Breast epithelium (tissue), 4 donors: ENCODE results near the gene COL6A2. TPM values are rescaled to one million over a fixed set of nuclear protein-coding genes. Genes with fewer than 3 reads are reported as not detected.

Experiments used
- DNase-seq, 2 donors: peaks; one replicate each; pipeline ENCODE4 v3.0.0-alpha.2; 2019; ENCODE audit warnings: low spot score in 2 of 2
- H3K27ac ChIP-seq, 2 donors: fragments of 200-600 bp; sonication (generic) in 1 of 2; one replicate each; pipeline ENCODE4 v1.5.1; 2016 to 2019; ENCODE audit warnings: mild to moderate bottlenecking in 1 of 2
- H3K27me3 ChIP-seq, 2 donors: fragments of 200-600 bp; sonication (generic) in 1 of 2; one replicate each; pipeline versions ENCODE4 v1.5.1 to v1.6.0; 2017 to 2019; ENCODE audit warnings: control low read depth in 1 of 2, mild to moderate bottlenecking in 1 of 2
- H3K36me3 ChIP-seq: fragments of 200-600 bp; one replicate; pipeline ENCODE4 v1.5.1; 2019
- H3K4me1 ChIP-seq, 2 donors: fragments of 200-600 bp; sonication (generic); one replicate each; pipeline ENCODE4 v1.5.1; 2016 to 2019; ENCODE audit warnings: control low read depth in 1 of 2
- H3K4me3 ChIP-seq, 3 donors: fragments of 200-600 bp; sonication (generic); 1 replicate in 2 of 3; 2 replicates in 1 of 3; pipeline ENCODE4 v1.5.1; 2016 to 2019; ENCODE audit warnings: mild to moderate bottlenecking in 3 of 3, moderate library complexity in 2 of 3
- H3K9me3 ChIP-seq, 2 donors: fragments of 200-600 bp; sonication (generic) in 1 of 2; one replicate each; pipeline ENCODE4 v1.5.1; 2016 to 2019; ENCODE audit warnings: control low read depth in 1 of 2
- POLR2A ChIP-seq: fragments of 450-650 bp; IDR thresholded peaks from one replicate; pipeline ENCODE4 v1.6.1; 2016; ENCODE audit warnings: antibody characterized with exemption, mild to moderate bottlenecking, moderate library complexity
- POLR2AphosphoS5 ChIP-seq, 3 donors: sonication (generic); formaldehyde crosslinking; IDR thresholded peaks; one replicate each; pipeline ENCODE4 v1.6.1; 2017; ENCODE audit warnings: antibody characterized with exemption in 3 of 3
- intact Hi-C: fragments of 100-400 bp; cut with DNase I; formaldehyde crosslinking; loops from one replicate; pipeline ENCODE4 v1.15.1; 2023; ENCODE audit warnings: low total_unique reads
- total RNA-seq, 3 donors: library from RNA; depleted of rRNA; stranded (reverse); fragments of >200 nt; gene quantifications; one replicate each; pipeline ENCODE4 v1.1.0, GENCODE V29; 2016
- TF ChIP-seq, protein P1 (sequence below), 3 donors: fragments of 450-650 bp; IDR thresholded peaks; one replicate each; pipeline ENCODE4 v1.5.1; 2016 to 2017; ENCODE audit warnings: antibody characterized with exemption in 3 of 3, mild to moderate bottlenecking in 3 of 3, moderate library complexity in 3 of 3

Gene COL6A2
- total RNA-seq, 3 donors from 2014 or later: 177 to 1,266 (median 418) TPM

DNA sequence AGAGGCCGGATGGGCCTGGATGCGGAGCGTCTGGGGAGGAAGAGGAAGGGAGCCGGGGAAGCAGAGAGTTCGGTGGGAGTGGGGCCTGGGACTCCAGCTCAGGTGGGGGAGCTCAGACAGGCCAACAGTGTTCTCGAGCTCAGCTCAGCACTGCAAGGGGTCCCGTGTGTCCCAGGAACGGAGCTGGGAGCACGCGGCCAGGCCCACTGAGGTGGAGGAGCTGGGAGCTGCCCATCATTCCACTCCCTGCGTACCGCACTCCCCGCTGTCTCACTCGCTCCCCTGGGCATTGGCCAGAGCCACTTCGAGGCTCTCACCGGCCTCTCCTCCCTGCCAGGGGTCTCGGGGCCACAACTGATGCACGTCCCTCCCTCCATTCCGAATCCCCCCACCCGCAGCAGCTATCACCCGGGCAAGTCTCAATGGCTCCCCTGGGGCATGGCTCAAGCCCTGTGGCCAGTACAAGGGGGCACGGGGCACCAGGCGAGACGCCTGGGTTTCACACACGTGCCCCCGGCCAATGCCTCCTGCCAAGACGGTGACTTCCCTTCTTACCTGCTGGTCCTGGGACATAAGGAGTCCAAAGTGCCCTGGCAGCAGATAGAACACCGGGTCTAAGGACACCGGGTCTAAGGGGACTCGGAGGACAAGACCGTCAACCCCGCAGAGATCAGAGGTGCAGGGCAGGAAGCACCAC lies 30.3 kb upstream of the COL6A2 start:
- TF ChIP-seq, protein P1, sequence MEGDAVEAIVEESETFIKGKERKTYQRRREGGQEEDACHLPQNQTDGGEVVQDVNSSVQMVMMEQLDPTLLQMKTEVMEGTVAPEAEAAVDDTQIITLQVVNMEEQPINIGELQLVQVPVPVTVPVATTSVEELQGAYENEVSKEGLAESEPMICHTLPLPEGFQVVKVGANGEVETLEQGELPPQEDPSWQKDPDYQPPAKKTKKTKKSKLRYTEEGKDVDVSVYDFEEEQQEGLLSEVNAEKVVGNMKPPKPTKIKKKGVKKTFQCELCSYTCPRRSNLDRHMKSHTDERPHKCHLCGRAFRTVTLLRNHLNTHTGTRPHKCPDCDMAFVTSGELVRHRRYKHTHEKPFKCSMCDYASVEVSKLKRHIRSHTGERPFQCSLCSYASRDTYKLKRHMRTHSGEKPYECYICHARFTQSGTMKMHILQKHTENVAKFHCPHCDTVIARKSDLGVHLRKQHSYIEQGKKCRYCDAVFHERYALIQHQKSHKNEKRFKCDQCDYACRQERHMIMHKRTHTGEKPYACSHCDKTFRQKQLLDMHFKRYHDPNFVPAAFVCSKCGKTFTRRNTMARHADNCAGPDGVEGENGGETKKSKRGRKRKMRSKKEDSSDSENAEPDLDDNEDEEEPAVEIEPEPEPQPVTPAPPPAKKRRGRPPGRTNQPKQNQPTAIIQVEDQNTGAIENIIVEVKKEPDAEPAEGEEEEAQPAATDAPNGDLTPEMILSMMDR (IDR thresholded peaks at IDR 0.05): no peak
- TF ChIP-seq POLR2AphosphoS5 (IDR thresholded peaks at IDR 0.05) (no peak), POLR2A (no peak)
- peaks cover 0 to 5% of the 10 kb centered on the region in 2 donors for H3K4me1 ChIP-seq
- no peaks in the 10 kb centered on the region for H3K36me3 ChIP-seq
- peak overlapping the region; percentile 8 to 95 for H3K27ac ChIP-seq
- H3K27me3 ChIP-seq: peaks cover 0 to 4% of the 10 kb centered on the region in 2 donors
- intact Hi-C loops: loop anchor here (5.0 kb wide), 1 partner anchor 840 kb away; no protein-coding TSS in a partner anchor
- H3K4me3 ChIP-seq: no peak overlapping the region
- DNase-seq: peak in 1 of 2 donors; percentile 44
- H3K9me3 ChIP-seq: no peaks in the 10 kb centered on the region

DNA sequence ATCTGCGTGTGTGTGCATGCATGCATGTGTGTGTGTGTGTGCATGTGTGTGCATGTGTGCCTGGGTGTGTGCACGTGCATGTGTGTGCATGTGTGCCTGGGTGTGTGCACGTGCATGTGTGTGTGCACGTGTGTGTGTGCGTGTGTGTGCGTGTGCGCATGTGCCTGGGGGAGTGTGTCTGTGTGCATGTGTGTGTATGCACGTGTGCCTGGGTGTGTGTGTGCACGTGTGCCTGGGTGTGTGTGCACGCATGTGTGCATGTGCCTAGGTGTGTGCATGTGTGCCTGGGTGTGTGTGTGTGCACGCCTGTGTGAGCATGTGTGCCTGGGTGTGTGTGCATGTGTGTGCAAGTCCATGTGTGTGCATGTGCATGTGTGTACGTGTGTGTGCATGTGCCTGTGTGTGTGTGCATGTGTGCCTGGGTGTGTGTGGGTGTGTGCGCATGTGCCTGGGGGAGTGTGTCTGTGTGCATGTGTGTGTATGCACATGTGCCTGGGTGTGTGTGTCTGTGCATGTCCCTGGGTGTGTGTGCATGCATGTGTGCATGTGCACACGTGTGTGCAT lies 29.3 kb upstream of the COL6A2 start:
- H3K4me3 ChIP-seq: no peak overlapping the region
- intact Hi-C loops: loop anchor here (5.0 kb wide), 1 partner anchor 841 kb away; no protein-coding TSS in a partner anchor
- H3K27ac ChIP-seq: no peak overlapping the region
- H3K9me3 ChIP-seq: no peaks in the 10 kb centered on the region
- DNase-seq: peak in 1 of 2 donors; percentile 7
- TF ChIP-seq POLR2AphosphoS5 (IDR thresholded peaks at IDR 0.05) (no peak), POLR2A (no peak)
- TF ChIP-seq, protein P1 (IDR thresholded peaks at IDR 0.05): no peak
- H3K27me3 ChIP-seq: peaks cover 0 to 4% of the 10 kb centered on the region in 2 donors
- H3K36me3 ChIP-seq: no peaks in the 10 kb centered on the region
- H3K4me1 ChIP-seq: peaks cover 0 to 5% of the 10 kb centered on the region in 2 donors

DNA sequence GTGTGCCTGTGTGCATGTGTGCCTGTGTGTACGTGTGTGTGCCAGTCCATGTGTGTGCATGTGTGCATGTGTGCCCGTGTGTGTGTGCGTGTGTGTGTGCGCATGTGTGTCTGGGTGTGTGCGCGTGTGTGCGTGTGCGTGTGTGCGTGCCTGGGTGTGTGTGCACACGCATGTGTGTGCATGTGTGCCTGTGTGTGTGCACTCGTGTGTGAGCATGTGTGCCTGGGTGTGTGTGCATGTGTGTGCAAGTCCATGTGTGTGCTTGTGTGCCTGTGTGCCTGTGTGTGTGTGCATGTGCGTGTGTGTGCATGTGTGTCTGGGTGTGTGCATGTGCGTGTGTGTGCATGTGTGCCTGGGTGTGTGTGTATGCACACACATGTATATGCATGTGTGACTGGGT lies 28.7 kb upstream of the COL6A2 start:
- no peaks in the 10 kb centered on the region for H3K36me3 ChIP-seq
- TF ChIP-seq POLR2AphosphoS5 (IDR thresholded peaks at IDR 0.05) (no peak), POLR2A (no peak)
- TF ChIP-seq, protein P1 (IDR thresholded peaks at IDR 0.05): no peak
- H3K27ac ChIP-seq: no peak overlapping the region
- H3K27me3 ChIP-seq: peaks cover 0 to 4% of the 10 kb centered on the region in 2 donors
- H3K4me1 ChIP-seq: peaks cover 0 to 5% of the 10 kb centered on the region in 2 donors
- intact Hi-C loops: loop anchor here (5.0 kb wide), 1 partner anchor 842 kb away; no protein-coding TSS in a partner anchor
- peak in 1 of 2 donors; percentile 10 for DNase-seq
- no peaks in the 10 kb centered on the region for H3K9me3 ChIP-seq
- H3K4me3 ChIP-seq: no peak overlapping the region

GRCh38 chr21:46069719-46070279 lies 28.1 kb upstream of the COL6A2 start:
- Histone ChIP-seq H3K27ac (no peak overlapping the region), H3K9me3 (no peaks in the 10 kb centered on the region), H3K27me3 (peaks cover 0 to 4% of the 10 kb centered on the region in 2 donors), H3K4me3 (no peak overlapping the region), H3K4me1 (peaks cover 0 to 5% of the 10 kb centered on the region in 2 donors), H3K36me3 (no peaks in the 10 kb centered on the region)
- TF ChIP-seq POLR2A (no peak), POLR2AphosphoS5 (IDR thresholded peaks at IDR 0.05) (no peak)
- TF ChIP-seq, protein P1 (IDR thresholded peaks at IDR 0.05): no peak
- peak in 1 of 2 donors; percentile 30 for DNase-seq
- intact Hi-C loops: loop anchor here (5.0 kb wide), 1 partner anchor 842 kb away; no protein-coding TSS in a partner anchor
